GM04504 (cell line): Measurements from ENCODE around the gene EEFSEC.

ENCODE experiments used
- DNase-seq: peaks from one replicate; pipeline ENCODE4 v3.0.0-alpha.2; 2012; ENCODE audit warnings: low read depth

EEFSEC gene

GRCh38 chr3:128185630-128186447 is 32.6 kb downstream of the EEFSEC start:
- DNase-seq, result no peak

GRCh38 chr3:128187495-128187894 is 34.2 kb downstream of the EEFSEC start:
- DNase-seq, result no peak

- DNase-seq, result no peak
These were observed 35.0 kb downstream of the EEFSEC start for GRCh38 chr3:128188326-128188725.

GRCh38 chr3:128188956-128189355 is 35.7 kb downstream of the EEFSEC start:
- no peak for DNase-seq

DNA sequence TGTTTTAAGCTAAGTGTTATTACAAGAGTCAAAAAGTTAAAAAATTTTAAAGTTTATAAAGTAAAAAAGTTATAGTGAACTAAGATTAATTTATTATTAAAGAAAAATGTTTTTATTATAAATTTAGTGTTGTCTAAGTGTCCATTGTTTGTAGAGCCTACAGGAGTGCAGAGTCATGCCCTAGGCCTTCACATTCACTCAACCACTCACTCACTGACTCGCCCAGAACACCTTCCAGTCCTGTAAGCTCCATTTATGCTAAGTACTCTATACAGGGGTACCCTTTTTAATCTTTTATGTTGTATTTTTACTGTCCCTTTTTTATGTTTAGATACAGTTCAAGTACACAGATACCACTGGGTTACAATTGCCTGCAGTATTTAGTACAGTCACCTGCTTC is 37.2 kb downstream of the EEFSEC start:
- DNase-seq, result no peak

DNA sequence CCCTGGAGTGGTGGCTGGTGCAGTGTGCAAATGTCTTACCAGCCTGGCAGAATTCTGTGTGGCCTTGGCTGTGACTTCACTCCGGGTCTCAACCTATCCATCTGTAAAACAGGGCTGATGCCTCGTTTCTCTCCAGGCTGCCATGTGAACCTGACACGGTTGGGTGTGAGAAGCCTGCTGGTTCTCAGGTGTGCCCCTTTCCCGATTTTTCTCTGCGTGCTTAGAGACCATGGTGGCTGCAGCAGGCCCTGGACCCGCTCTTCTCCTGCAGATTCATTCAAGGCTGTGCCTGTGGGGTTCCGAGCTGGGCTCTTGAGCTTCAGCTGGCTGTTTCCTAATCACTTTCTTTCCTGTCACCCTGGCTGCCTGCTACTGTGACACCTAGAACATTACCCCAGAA is 38.9 kb downstream of the EEFSEC start:
- no peak for DNase-seq

DNA sequence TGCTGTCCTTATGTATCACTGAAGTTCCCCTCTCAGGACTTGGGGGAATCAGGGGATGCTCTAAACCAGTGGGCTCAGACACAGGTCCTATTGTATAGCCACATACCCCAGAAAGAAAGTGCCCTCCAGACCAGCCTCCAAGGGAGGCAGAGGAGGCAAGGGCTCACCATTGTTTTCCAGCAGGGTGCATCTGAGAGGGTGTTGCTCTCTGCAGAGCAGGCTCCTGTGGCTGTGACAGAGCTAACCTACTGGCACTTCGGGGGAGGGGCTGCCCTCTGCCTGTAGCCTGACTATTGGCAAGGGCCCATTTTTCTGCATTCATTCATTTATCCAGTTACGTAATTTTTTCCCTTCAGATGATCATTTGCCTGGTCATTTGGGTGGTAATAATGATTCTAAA is 39.9 kb downstream of the EEFSEC start:
- DNase-seq, result no peak

GRCh38 chr3:128194843-128195242 is 41.6 kb downstream of the EEFSEC start:
- no peak for DNase-seq

DNA sequence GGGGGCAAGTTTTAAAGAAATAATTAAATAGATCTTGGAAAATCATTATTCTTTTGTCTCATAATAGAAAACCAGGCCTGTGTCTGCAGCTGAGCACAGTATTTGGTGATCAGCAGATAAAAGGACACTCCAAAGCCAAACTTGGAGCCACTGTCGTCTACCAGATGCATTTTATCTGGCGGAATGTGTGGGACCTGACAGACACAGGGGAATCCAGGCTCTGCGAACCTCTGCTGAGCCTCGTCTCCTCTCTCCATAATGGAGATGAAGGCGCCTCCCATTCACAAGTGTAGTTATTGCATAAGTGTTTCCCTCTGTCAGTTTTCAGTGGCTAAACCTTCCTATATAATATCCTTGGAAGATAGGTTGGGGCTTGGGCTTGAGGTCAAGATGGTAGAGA is 42.1 kb downstream of the EEFSEC start:
- DNase-seq, result no peak

- no peak for DNase-seq
These were observed 42.5 kb downstream of the EEFSEC start for GRCh38 chr3:128195802-128196201.

- DNase-seq, result no peak
These were observed 43.4 kb downstream of the EEFSEC start for GRCh38 chr3:128196647-128197046.

- no peak for DNase-seq
These were observed 44.6 kb downstream of the EEFSEC start for GRCh38 chr3:128197855-128198254.

DNA sequence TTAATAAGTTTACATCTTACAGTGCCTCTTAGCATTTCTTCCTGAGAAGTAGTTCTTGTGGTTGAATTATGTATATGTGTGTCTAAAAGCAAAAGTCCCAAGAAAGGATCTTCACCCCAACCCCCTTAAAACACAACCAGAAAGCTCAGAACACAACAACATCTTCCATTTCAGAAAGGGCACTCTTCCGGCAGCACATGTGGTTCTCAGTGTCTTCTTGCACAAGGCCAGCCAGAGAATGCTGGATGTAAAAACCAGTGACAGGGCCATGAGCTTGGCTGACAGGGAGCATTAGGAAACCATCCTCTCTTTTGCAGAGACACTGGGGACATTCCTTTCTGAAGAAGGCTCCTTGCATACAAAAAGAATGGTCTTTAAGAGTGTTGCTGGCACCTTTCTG is 45.0 kb downstream of the EEFSEC start:
- no peak for DNase-seq

DNA sequence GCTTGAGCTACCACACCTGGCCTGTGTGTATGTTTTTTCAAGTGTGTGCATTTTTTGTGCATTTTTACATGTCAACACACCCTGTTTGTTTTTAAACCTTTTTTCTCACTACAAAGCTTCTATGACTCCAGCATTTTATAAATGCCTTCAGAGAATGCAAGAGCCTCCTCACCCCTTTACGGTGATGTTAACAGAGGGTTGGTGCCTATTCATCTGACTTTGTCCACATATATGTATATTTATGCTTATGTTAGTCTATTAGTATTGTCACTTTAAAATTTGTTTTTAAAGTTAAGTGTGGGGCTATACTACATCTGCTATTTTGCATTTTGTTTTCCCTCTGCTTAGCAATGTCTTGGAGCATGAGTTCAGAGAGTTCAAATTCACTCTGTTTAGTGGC is 45.8 kb downstream of the EEFSEC start:
- DNase-seq, result no peak

DNA sequence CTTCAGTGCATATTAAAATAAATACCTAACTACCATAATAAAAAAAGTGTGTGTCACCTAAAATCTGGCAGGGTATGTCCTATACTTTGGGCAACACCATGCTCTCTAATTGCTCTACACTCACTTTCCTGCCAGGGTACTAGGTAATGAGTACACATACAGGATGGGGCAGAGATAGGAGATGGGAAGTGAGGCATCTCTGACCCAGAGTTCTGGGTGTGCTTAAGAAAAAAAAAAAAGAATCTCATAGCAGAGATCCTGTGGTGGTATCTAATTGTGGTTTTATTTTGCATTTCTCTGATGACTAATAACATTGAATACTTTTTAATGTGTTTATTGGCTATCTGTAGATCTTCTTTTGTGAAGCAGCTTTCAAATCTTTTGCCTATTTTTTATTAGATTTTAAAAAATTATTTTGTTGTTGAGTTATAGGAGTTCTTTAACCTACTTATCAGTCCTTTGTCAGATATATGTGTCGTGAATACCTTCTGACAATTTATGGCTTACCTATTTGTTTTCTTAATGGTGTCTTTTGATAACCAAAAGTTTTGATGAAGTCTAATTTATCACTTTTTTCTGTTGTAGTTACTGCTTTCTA is 48.0 kb downstream of the EEFSEC start:
- DNase-seq, result no peak

DNA sequence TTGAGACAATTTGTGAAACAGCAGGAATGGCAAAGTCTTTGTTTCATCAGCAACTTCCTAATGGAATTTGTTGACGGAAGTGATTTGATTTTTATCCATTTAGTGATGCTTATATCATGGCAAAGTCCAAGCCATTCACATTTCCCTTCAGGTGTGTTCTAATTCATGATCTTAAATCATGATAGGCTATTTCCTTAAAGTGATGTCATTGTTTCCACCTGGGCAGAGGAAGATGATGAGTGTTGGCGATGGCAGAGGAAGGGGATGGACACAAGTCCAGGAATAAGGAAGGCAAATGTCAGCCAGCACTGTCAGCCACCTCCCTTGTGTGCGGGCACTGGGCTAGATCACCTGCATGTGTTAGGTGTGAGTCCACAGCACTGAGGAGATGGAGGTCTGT is 49.9 kb downstream of the EEFSEC start:
- no peak for DNase-seq

DNA sequence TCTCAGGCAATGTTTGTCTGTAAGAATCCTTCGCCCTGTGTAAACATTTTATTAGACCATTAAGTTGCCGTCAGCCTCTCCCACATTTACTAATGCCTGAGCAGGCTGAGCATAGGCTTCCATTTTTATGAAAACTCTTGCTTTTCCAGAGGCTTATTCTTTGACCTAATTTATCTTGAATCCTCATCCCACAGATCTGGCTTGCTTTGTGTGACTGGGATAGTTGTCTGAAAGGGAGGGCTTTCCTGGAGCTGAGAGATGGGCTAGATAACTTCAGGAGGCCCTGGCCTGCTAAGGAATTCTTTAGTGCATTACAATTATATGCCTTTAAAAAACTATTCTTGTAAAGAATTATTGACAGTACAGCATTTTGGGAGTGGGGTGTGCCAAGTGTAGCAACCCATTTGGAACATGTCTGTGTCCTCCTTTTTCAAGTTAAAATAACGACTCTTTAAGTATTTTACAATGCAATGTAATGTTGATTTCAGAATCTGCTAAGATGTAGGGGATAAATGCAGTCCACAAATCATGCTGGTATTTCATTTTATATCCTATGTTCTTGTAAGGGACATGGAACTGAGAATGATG is 52.4 kb downstream of the EEFSEC start:
- no peak for DNase-seq

- DNase-seq, result no peak
These were observed 54.7 kb downstream of the EEFSEC start for GRCh38 chr3:128207951-128208350.

DNA sequence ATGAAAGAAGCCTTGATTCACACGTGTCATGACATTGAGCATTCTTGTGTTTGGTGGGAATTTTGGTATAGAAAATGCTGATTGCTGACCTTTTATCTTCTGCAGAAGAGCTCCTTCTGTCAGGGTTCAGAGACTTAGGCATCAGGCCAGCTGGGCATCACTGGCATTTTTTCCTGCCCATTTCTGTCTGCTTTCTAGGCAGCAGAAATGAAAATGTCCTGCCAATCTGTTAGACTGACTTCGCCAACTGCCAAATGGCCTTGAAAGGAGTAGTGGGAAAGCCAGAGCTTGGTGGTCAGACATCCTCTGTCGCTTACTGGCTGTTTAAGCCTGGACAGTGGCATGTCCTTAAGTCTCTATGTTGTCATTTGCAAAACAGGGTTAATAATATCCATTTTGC is 57.4 kb downstream of the EEFSEC start:
- DNase-seq, result no peak

DNA sequence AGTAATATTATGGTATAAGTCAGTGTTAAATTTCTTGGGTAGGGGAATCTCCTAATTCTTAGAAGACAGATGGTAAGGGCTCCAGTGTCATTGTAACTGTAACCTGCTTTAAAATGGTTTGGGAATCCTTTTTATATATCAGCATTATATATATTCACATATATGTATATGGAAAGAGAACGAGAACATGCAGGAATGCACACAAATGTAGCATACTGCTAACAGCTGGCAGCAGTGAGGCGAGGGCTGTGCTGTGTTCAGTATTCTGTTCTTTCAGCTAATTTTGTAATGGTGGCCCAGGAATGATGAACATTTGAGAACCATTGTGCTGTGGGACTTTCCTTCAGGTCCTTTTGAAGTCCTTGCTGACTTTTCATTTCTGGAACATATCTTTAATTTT is 60.8 kb downstream of the EEFSEC start:
- no peak for DNase-seq

- DNase-seq, result no peak
These were observed 62.0 kb downstream of the EEFSEC start for GRCh38 chr3:128215290-128215689.

DNA sequence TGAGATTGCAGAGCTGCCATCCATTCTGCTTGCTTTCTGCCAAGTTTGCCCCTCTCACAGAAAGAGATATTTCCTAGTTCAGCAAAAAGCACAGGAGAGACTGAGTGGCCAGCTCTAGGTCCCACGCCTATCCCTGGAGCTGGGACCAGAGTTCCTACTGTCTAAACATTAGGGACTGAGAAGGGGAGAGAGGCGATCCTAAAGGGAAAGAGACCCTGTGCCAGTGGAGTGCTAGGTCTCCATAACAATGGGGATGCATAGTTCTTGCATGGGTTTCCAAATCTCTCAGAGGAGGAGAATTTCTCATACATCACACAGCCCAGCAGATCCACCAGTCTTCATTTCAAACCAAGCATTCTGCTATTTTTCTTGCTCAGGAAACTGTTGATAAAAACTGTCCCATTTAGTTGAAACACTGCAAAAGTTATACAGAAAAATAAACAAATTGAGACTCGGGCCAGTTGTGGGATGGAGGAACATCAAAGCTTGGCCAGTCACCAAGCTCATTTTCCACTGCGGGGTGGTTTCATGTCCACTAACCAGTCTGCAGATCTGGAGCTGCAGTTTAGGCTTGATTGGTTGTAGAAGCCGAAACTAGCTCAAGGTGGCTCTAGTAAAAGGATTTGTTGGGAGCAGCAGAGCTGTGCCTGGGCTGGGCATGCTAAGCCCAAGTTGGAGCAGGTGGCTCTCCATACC is 62.7 kb downstream of the EEFSEC start:
- no peak for DNase-seq
